H1 (cell line): ENCODE measurements around the gene ZNF613. TPM values are rescaled to one million over a fixed set of nuclear protein-coding genes. Genes with fewer than 3 reads are reported as not detected.

Experiments
- CTCF ChIA-PET: fragments of 300-600 bp; sonication (Branson Sonifier 250); formaldehyde crosslinking; loops from one replicate; lab custom pipeline; 2021; ENCODE audit not compliant: partially characterized antibody; lab: Charles Lee
- POLR2A ChIA-PET: fragments of 300-600 bp; sonication (Branson Sonifier 250); formaldehyde crosslinking; loops from one replicate; lab custom pipeline; 2021; ENCODE audit warnings: inconsistent platforms; ENCODE audit not compliant: partially characterized antibody; lab: Charles Lee
- DNase-seq, 2 experiments: peaks; one replicate each; pipeline versions ENCODE4 v3.0.0 to v3.0.0-alpha.2; 2010 to 2022; ENCODE audit warnings: low spot score in 2 of 2, low read depth in 1 of 2, mixed read lengths in 1 of 2
- FAIRE-seq: peaks from 2 replicates; lab custom pipeline; 2011; peaks lifted over from hg19 to GRCh38; lab: Jason Lieb, UNC
- H2AFZ ChIP-seq: 2 replicates; pipeline ENCODE4 v1.8.1; 2012; ENCODE audit warnings: low read length, inconsistent platforms
- H2AK5ac ChIP-seq: 2 replicates; pipeline ENCODE4 v1.6.1; 2013; ENCODE audit warnings: low read depth, low read length
- H2BK120ac ChIP-seq: replicated peaks from 2 replicates; pipeline ENCODE3; 2013; ENCODE audit warnings: low read depth, low read length, inconsistent platforms
- H2BK12ac ChIP-seq: 2 replicates; pipeline ENCODE4 v1.6.1; 2013; ENCODE audit warnings: low read depth, low read length
- H2BK15ac ChIP-seq: 2 replicates; pipeline ENCODE4 v1.6.1; 2013; ENCODE audit warnings: low read length
- H2BK20ac ChIP-seq: 2 replicates; pipeline ENCODE4 v1.6.1; 2013; ENCODE audit warnings: low read length
- H2BK5ac ChIP-seq: 2 replicates; pipeline ENCODE4 v1.6.1; 2013; ENCODE audit warnings: low read depth, low read length
- H3K14ac ChIP-seq: 2 replicates; pipeline ENCODE4 v1.6.1; 2013; ENCODE audit warnings: inconsistent platforms; ENCODE audit not compliant: insufficient read length
- H3K18ac ChIP-seq: 2 replicates; pipeline ENCODE4 v1.6.1; 2013; ENCODE audit warnings: low read length; ENCODE audit errors: extremely low read depth
- H3K23ac ChIP-seq: 2 replicates; pipeline ENCODE4 v1.6.1; 2013; ENCODE audit warnings: inconsistent platforms; ENCODE audit not compliant: insufficient read length
- H3K23me2 ChIP-seq: 2 replicates; pipeline ENCODE4 v1.6.1; 2013; ENCODE audit warnings: low read depth, low read length
- H3K27ac ChIP-seq: 2 replicates; pipeline ENCODE4 v1.6.1; 2011; ENCODE audit warnings: low read depth, low read length, inconsistent platforms
- H3K27me3 ChIP-seq, 4 experiments: replicated peaks in 1 of 4; 1 replicate in 1 of 4; 2 replicates in 3 of 4; pipeline versions ENCODE4 v1.6.1 to v1.8.1; 2011 to 2013; ENCODE audit warnings: low read length in 3 of 4, mild to moderate bottlenecking in 3 of 4, inconsistent platforms in 2 of 4, mixed read lengths in 2 of 4, moderate library complexity in 1 of 4; ENCODE audit not compliant: control insufficient read depth in 3 of 4, insufficient read depth in 3 of 4; ENCODE audit errors: extremely low read depth in 1 of 4
- H3K36me3 ChIP-seq, 4 experiments: 2 replicates each; pipeline versions ENCODE4 v1.6.1 to v1.8.1; 2011 to 2013; ENCODE audit warnings: mild to moderate bottlenecking in 4 of 4, low read length in 3 of 4, moderate library complexity in 2 of 4, control low read depth in 1 of 4, inconsistent platforms in 1 of 4; ENCODE audit not compliant: insufficient read depth in 4 of 4, control insufficient read depth in 2 of 4
- H3K4ac ChIP-seq: replicated peaks from 2 replicates; pipeline ENCODE3; 2013; ENCODE audit warnings: low read length, low read depth, mixed read lengths, inconsistent platforms; ENCODE audit not compliant: insufficient read length
- H3K4me1 ChIP-seq, 4 experiments: replicated peaks in 1 of 4; 1 replicate in 1 of 4; 2 replicates in 3 of 4; pipeline versions ENCODE4 v1.6.1 to v1.8.1; 2011 to 2013; ENCODE audit warnings: low read length in 3 of 4, inconsistent platforms in 2 of 4, mixed read lengths in 1 of 4; ENCODE audit not compliant: insufficient read depth in 4 of 4, control insufficient read depth in 3 of 4
- H3K4me2 ChIP-seq, 2 experiments: 2 replicates each; pipeline versions ENCODE4 v1.6.1 to v1.8.1; 2011 to 2013; ENCODE audit warnings: low read depth in 2 of 2, low read length in 2 of 2, control low read depth in 1 of 2, inconsistent platforms in 1 of 2, mild to moderate bottlenecking in 1 of 2; ENCODE audit not compliant: insufficient read depth in 1 of 2
- H3K4me3 ChIP-seq, 4 experiments: fragments of 200-600, 300-600 bp in 1 of 4; sonication (generic), shearing (Covaris generic), sonication (Bioruptor Twin) in 1 of 4; 2 replicates each; pipeline versions ENCODE4 v1.5.1 to v1.8.1; 2011 to 2016; ENCODE audit warnings: low read length in 4 of 4, low read depth in 3 of 4, control low read depth in 2 of 4, inconsistent platforms in 2 of 4, mild to moderate bottlenecking in 2 of 4, mixed read lengths in 1 of 4, moderate library complexity in 1 of 4; ENCODE audit not compliant: insufficient read depth in 2 of 4; ENCODE audit errors: extremely low read depth in 1 of 4
- H3K56ac ChIP-seq: replicated peaks from 2 replicates; pipeline ENCODE3; 2013; ENCODE audit warnings: low read depth, mild to moderate bottlenecking, mixed read lengths, low read length, inconsistent platforms; ENCODE audit not compliant: insufficient read length
- H3K79me1 ChIP-seq: 2 replicates; pipeline ENCODE4 v1.6.1; 2013; ENCODE audit warnings: low read depth, low read length, control low read depth
- H3K79me2 ChIP-seq, 2 experiments: 2 replicates each; pipeline versions ENCODE4 v1.6.1 to v1.8.1; 2012 to 2013; ENCODE audit warnings: low read length in 2 of 2, mild to moderate bottlenecking in 2 of 2, inconsistent platforms in 1 of 2; ENCODE audit not compliant: insufficient read depth in 2 of 2, control insufficient read depth in 1 of 2
- H3K9ac ChIP-seq, 4 experiments: replicated peaks in 1 of 4; 1 replicate in 1 of 4; 2 replicates in 3 of 4; pipeline versions ENCODE4 v1.6.1 to v1.8.1; 2011 to 2013; ENCODE audit warnings: low read depth in 3 of 4, low read length in 3 of 4, control low read depth in 2 of 4, mild to moderate bottlenecking in 2 of 4, moderate library complexity in 2 of 4, inconsistent platforms in 1 of 4; ENCODE audit errors: extremely low read depth in 1 of 4
- H3K9me3 ChIP-seq, 2 experiments: 2 replicates each; pipeline versions ENCODE4 v1.6.1 to v1.8.1; 2012 to 2013; ENCODE audit warnings: mild to moderate bottlenecking in 2 of 2, moderate library complexity in 2 of 2, control low read depth in 1 of 2, inconsistent platforms in 1 of 2, low read depth in 1 of 2, low read length in 1 of 2, mixed read lengths in 1 of 2; ENCODE audit not compliant: insufficient read depth in 2 of 2
- H4K20me1 ChIP-seq, 2 experiments: replicated peaks in 1 of 2; 2 replicates each; pipeline versions ENCODE3 to v1.8.1; 2011 to 2013; ENCODE audit warnings: inconsistent platforms in 2 of 2, low read length in 2 of 2, mild to moderate bottlenecking in 1 of 2; ENCODE audit not compliant: insufficient read depth in 2 of 2, control insufficient read depth in 1 of 2
- H4K5ac ChIP-seq: 2 replicates; pipeline ENCODE4 v1.6.1; 2013; ENCODE audit warnings: low read length, low read depth, mixed read lengths, inconsistent platforms; ENCODE audit not compliant: insufficient read length
- H4K8ac ChIP-seq: 2 replicates; pipeline ENCODE4 v1.8.0; 2013; ENCODE audit warnings: mild to moderate bottlenecking, moderate library complexity, low read length, inconsistent platforms; ENCODE audit not compliant: insufficient read depth; ENCODE audit errors: extremely low read depth
- H4K91ac ChIP-seq: replicated peaks from 2 replicates; pipeline ENCODE3; 2013; ENCODE audit warnings: low read length, mixed read lengths, inconsistent platforms; ENCODE audit not compliant: insufficient read length
- BRCA1 ChIP-seq: IDR thresholded peaks from 2 replicates; pipeline ENCODE4 v1.6.1; 2012; ENCODE audit warnings: low read depth, low read length, improper control_type of control experiment
- CBX8 ChIP-seq: fragments of 300-800, 300-1000 bp; sonication (generic); IDR thresholded peaks from 2 replicates; pipeline ENCODE4 v1.7.1; 2016; ENCODE audit warnings: low read depth, low read length, borderline replicate concordance
- POLR2AphosphoS5 ChIP-seq: IDR thresholded peaks from 2 replicates; pipeline ENCODE4 v1.6.1; 2011; ENCODE audit warnings: low read depth, low read length
- POU5F1 ChIP-seq: IDR thresholded peaks from 2 replicates; pipeline ENCODE4 v1.6.1; 2011; ENCODE audit warnings: low read depth, mild to moderate bottlenecking, low read length, moderate library complexity
- SP2 ChIP-seq: IDR thresholded peaks from 2 replicates; pipeline ENCODE4 v1.6.1; 2012; ENCODE audit warnings: mild to moderate bottlenecking, low read length, inconsistent platforms
- ZNF274 ChIP-seq: IDR thresholded peaks from 2 replicates; pipeline ENCODE4 v1.7.0; 2012; ENCODE audit warnings: low read length, borderline replicate concordance; ENCODE audit errors: extremely low read depth
- WGBS, 2 experiments: shearing (Covaris generic) in 1 of 2; methylation state at CpG; one replicate each; pipeline versions ENCODE4 v1.1.6 to v1.1.7; 2013 to 2015; ENCODE audit warnings: low lambda C conversion rate in 2 of 2, mixed read lengths in 2 of 2, inconsistent platforms in 1 of 2, low coverage in 1 of 2, missing lambda C conversion rate in 1 of 2; ENCODE audit not compliant: insufficient replicate concordance in 2 of 2, insufficient coverage in 1 of 2, insufficient read length in 1 of 2; ENCODE audit errors: extremely low coverage in 1 of 2, missing lambda C conversion rate in 1 of 2; 5-methylcytosine and 5-hydroxymethylcytosine counted together
- polyA plus RNA-seq, 7 experiments: library from polyadenylated mRNA; depleted of rRNA in 3 of 7; stranded (reverse) in 5 of 7; unstranded in 2 of 7; fragments of >200 nt in 5 of 7; fragments of 200-250 nt in 2 of 7; gene quantifications; 1 replicate in 5 of 7; 2 replicates in 1 of 7; 4 replicates in 1 of 7; pipeline versions ENCODE4 v1.2.1 to v1.2.3, GENCODE V29; 2011 to 2013; ENCODE audit warnings: missing spikeins in 2 of 7, mixed read lengths in 2 of 7
- total RNA-seq: library from RNA; stranded (reverse); fragmentation: NEBNext Ultra II Directional; extraction: Animal tissue kit (Norgen Biotek cat#: 25700); gene quantifications from 2 replicates; pipeline ENCODE4 v1.2.1, GENCODE V29; 2021

The ZNF613 gene
- total and polyA plus RNA-seq, 2 of the 8 experiments (the other 6 are each of a cell fraction or from before 2014, with no cell fraction given), result 4.7 to 14.2 TPM

DNA sequence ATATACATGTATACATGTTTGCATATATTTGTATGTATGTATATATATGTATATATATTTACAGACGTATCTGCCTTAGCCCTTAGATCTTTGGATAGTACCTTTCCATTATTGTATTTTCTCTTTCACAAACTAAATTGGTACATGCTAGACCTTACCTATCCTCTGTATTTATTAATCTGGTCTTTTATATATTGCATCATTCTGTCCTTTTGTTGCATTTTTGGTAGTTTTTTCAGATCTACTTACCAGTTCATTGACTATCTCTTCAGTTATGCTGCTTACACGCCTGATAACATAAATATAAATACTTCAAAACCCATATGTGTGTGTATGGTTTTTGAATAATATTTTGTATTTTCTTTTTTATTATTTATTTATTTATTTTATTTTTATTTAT lies 11.7 kb downstream of the ZNF613 start:
- no peak overlapping the region for H4K91ac ChIP-seq
- H2AFZ ChIP-seq, result no peak overlapping the region
- H3K23ac ChIP-seq, result no peak overlapping the region
- no peak overlapping the region for H4K8ac ChIP-seq
- FAIRE-seq, result no peak
- H2BK12ac ChIP-seq, result no peak overlapping the region
- no peak overlapping the region for H3K18ac ChIP-seq
- H3K4me3 ChIP-seq, result no peak overlapping the region
- no peaks in the 10 kb centered on the region for H3K4me1 ChIP-seq
- POLR2A ChIA-PET, result no interaction called here
- H2BK20ac ChIP-seq, result no peak overlapping the region
- peaks cover 50 to 55% of the 10 kb centered on the region in 2 experiments for H3K9me3 ChIP-seq
- H3K4ac ChIP-seq, result no peak overlapping the region
- no peaks in the 10 kb centered on the region for H4K20me1 ChIP-seq
- no peak overlapping the region for H3K14ac ChIP-seq
- CTCF ChIA-PET, result no interaction called here
- TF ChIP-seq ZNF274 (no peak), CBX8 (no peak), POU5F1 (no peak), SP2 (no peak), POLR2AphosphoS5 (no peak), BRCA1 (no peak)
- H3K23me2 ChIP-seq, result no peaks in the 10 kb centered on the region
- peaks cover 33 to 95% (median 79%) of the 10 kb centered on the region in 4 experiments for H3K36me3 ChIP-seq
- DNase-seq, result no peak
- no peaks in the 10 kb centered on the region; the same call in 1 of the 2 replicates for H3K79me1 ChIP-seq
- no peak overlapping the region for H3K27ac ChIP-seq
- no peak overlapping the region for H2BK15ac ChIP-seq
- H3K4me2 ChIP-seq, result no peak overlapping the region
- 95% methylated on average over 2 of the region's 2 CpGs; no CpG with 5 or more reads in 1 of the 2 experiments for WGBS, 2 experiments
- no peak overlapping the region for H2BK120ac ChIP-seq
- H2BK5ac ChIP-seq, result no peak overlapping the region
- peaks cover 0 to 2% (median 0%) of the 10 kb centered on the region in 4 experiments; a peak in 1 of 7 replicates for H3K27me3 ChIP-seq
- no peak overlapping the region for H4K5ac ChIP-seq
- H3K56ac ChIP-seq, result no peak overlapping the region
- no peak overlapping the region for H2AK5ac ChIP-seq
- H3K79me2 ChIP-seq, result peaks cover 3 to 16% of the 10 kb centered on the region in 2 experiments; a peak in 3 of 4 replicates
- no peak overlapping the region for H3K9ac ChIP-seq
